Measurements from ENCODE around the gene PAPPA. TPM values are rescaled to one million over a fixed set of nuclear protein-coding genes. Genes with fewer than 3 reads are reported as not detected.

The PAPPA gene
- total and polyA plus RNA-seq, 9 of the 15 experiments (the other 6 are each of a cell fraction or from before 2014, with no cell fraction given), result 0.06 to 0.18 (median 0.11) TPM

GRCh38 chr9:116422119-116422979, 268.8 kb downstream of the PAPPA start (continued):
- TF ChIP-seq GTF2E2 (tag; IDR thresholded peaks at IDR 0.05) (peak; percentile 59; the same call in 1 of the 2 replicates), TCFL5 (CRISPR knock-in tag; conservative IDR thresholded peaks at IDR 0.05) (no peak), SRF (CRISPR knock-in tag; IDR thresholded peaks at IDR 0.05) (peak; percentile 76 to 97; a peak in 3 of 4 replicates), ESRRA (IDR thresholded peaks at IDR 0.05; ENCODE audit: borderline replicate concordance, low read depth) (peak; percentile 89), ZNF518B (CRISPR knock-in tag; IDR thresholded peaks at IDR 0.05) (no peak), STAG1 (CRISPR knock-in tag; IDR thresholded peaks at IDR 0.05; ENCODE audit: borderline replicate concordance) (no peak), TFAP4 (CRISPR knock-in tag; IDR thresholded peaks at IDR 0.05; ENCODE audit: borderline replicate concordance) (no peak), FOXM1 (IDR thresholded peaks at IDR 0.05; ENCODE audit: low read depth) (peak; percentile 86), FOXM1 (CRISPR knock-in tag; IDR thresholded peaks at IDR 0.05; ENCODE audit: low read depth) (no peak), RCOR1 (IDR thresholded peaks at IDR 0.05; ENCODE audit: borderline replicate concordance in 1 of 2, low read depth in 2 of 2, low read length in 2 of 2) (peak in 1 of 2 experiments; percentile 90; a peak in 3 of 4 replicates), STAT5B (CRISPR knock-in tag; IDR thresholded peaks at IDR 0.05) (no peak), ZFPM2 (CRISPR knock-in tag; IDR thresholded peaks at IDR 0.05) (0 out of 2 replicates have a peak, but pooled peaks have one; percentile 48), TOE1 (IDR thresholded peaks at IDR 0.05; ENCODE audit: borderline replicate concordance) (peak; percentile 74; the same call in 1 of the 2 replicates), TOE1 (CRISPR knock-in tag; IDR thresholded peaks at IDR 0.05; ENCODE audit: borderline replicate concordance, low read depth) (no peak)
